RWPE2 (cell line): ENCODE data around the gene PLEKHG2.

ENCODE experiments used
- ATAC-seq: fragments of 200-7000 bp; cut with Tn5 transposase; 3 replicates; pipeline ENCODE4 v1.9.1; 2021; ENCODE audit warnings: low read depth
- DNase-seq: peaks from one replicate; pipeline ENCODE4 v3.0.0-alpha.2; 2020; ENCODE audit warnings: low spot score
- H3K27ac ChIP-seq: fragments of 450-650 bp; 2 replicates; pipeline ENCODE4 v1.5.1; 2017; ENCODE audit warnings: mild to moderate bottlenecking; ENCODE audit not compliant: poor library complexity, severe bottlenecking
- H3K27me3 ChIP-seq: fragments of 250-450 bp; sonication (Bioruptor Pico); 2 replicates; pipeline ENCODE4 v1.5.1; 2021; ENCODE audit warnings: mild to moderate bottlenecking, moderate library complexity; ENCODE audit not compliant: insufficient read depth, poor library complexity, severe bottlenecking
- H3K36me3 ChIP-seq: fragments of 250-450 bp; sonication (Bioruptor Pico); 2 replicates; pipeline ENCODE4 v1.5.1; 2020; ENCODE audit warnings: low read depth, mild to moderate bottlenecking, moderate library complexity
- H3K4me1 ChIP-seq: fragments of 250-450 bp; sonication (Bioruptor Pico); 2 replicates; pipeline ENCODE4 v1.5.1; 2021; ENCODE audit warnings: mild to moderate bottlenecking, moderate library complexity; ENCODE audit not compliant: insufficient read depth, poor library complexity, severe bottlenecking
- H3K4me3 ChIP-seq: fragments of 250-450 bp; sonication (Bioruptor Pico); 2 replicates; pipeline ENCODE4 v1.5.1; 2021; ENCODE audit warnings: mild to moderate bottlenecking, moderate library complexity; ENCODE audit not compliant: severe bottlenecking
- H3K9me3 ChIP-seq: fragments of 250-450 bp; sonication (Bioruptor Pico); 2 replicates; pipeline ENCODE4 v1.5.1; 2021; ENCODE audit warnings: mild to moderate bottlenecking, moderate library complexity; ENCODE audit not compliant: severe bottlenecking
- CTCF ChIP-seq: fragments of 450-650 bp; IDR thresholded peaks from one replicate; pipeline ENCODE4 v1.5.1; 2017; ENCODE audit warnings: mild to moderate bottlenecking, moderate library complexity; ENCODE audit not compliant: poor library complexity, severe bottlenecking

PLEKHG2 gene

GRCh38 chr19:39463403-39463802, 50.9 kb downstream of the PLEKHG2 start:
- TF ChIP-seq CTCF, result no peak
- H3K9me3 ChIP-seq, result no peaks in the 10 kb centered on the region
- H3K4me3 ChIP-seq, result no peak overlapping the region
- H3K36me3 ChIP-seq, result peaks cover 83% of the 10 kb centered on the region
- DNase-seq (no peak), ATAC-seq (no peak)
- no peaks in the 10 kb centered on the region for H3K4me1 ChIP-seq
- H3K27me3 ChIP-seq, result no peaks in the 10 kb centered on the region
- H3K27ac ChIP-seq, result no peak overlapping the region

- Histone ChIP-seq H3K27me3 (no peaks in the 10 kb centered on the region), H3K4me3 (no peak overlapping the region), H3K27ac (no peak overlapping the region), H3K9me3 (no peaks in the 10 kb centered on the region), H3K4me1 (no peaks in the 10 kb centered on the region), H3K36me3 (peaks cover 83% of the 10 kb centered on the region)
- ATAC-seq (no peak), DNase-seq (no peak)
- TF ChIP-seq CTCF, result no peak
Observed at GRCh38 chr19:39465956-39466747, 53.7 kb downstream of the PLEKHG2 start.

DNA sequence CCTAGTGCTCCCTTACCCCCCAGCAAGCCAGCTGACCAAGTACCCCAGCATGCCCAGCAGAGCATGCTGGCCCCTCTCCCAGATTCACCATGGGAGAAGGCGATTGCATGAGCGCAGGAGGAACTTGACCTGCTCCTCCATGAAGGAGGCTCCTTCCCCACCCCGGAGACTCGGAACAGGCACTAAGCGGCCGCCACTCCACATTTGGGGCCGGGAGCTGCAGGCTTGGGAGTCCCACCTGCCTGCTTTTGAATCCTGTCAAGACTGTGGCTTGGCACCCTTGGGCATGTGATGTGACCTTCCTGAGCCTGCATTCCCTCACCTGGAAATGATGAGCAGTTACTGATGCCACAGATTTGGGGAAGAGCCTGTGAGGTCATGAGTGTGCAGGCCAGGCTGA, 55.5 kb downstream of the PLEKHG2 start:
- no peaks in the 10 kb centered on the region for H3K9me3 ChIP-seq
- DNase-seq (no peak), ATAC-seq (no peak)
- no peaks in the 10 kb centered on the region for H3K4me1 ChIP-seq
- H3K27me3 ChIP-seq, result no peaks in the 10 kb centered on the region
- H3K27ac ChIP-seq, result no peak overlapping the region
- H3K36me3 ChIP-seq, result peaks cover 87% of the 10 kb centered on the region
- H3K4me3 ChIP-seq, result no peak overlapping the region
- no peak for TF ChIP-seq CTCF

DNA sequence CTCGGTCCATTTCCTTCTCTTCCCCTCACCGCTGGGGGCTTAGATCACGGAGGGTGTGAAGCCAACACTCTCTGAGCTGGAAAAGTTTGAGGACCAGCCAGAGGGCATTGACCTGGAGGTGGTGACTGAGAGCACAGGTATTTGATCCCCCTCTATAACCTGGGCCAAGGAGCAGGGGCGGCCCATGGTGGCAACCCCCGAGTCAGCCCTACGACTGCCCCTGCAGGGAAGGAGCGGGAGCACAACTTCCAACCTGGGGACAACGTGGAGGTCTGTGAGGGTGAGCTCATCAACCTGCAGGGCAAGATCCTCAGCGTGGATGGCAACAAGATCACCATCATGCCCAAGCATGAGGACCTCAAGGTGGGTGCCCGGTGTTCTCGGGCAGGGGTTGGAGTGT, 56.6 kb downstream of the PLEKHG2 start:
- no peak for TF ChIP-seq CTCF
- Histone ChIP-seq H3K4me3 (no peak overlapping the region), H3K4me1 (no peaks in the 10 kb centered on the region), H3K27me3 (no peaks in the 10 kb centered on the region), H3K27ac (no peak overlapping the region), H3K36me3 (peaks cover 89% of the 10 kb centered on the region), H3K9me3 (no peaks in the 10 kb centered on the region)
- ATAC-seq (no peak), DNase-seq (no peak)

DNA sequence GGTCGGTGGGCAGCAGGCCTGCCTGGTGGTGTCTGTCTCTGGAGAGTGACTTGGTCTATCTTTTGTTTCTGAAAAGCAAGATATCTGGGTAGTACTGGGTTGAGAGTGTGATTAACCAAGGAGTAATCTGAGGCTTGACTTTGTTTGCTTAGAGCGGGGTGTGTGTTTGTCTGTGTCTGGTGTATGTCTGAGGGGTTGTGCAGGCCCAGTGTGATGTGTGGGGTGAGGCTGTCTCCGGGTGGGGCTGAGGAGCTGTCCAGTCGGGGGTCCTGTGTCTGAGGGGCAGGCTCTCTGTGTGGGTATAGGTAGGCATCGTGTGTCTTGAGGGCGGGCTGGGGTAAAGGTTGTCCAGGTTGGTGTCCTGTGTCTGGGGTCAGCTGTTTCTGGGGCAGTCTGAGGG, 57.1 kb downstream of the PLEKHG2 start:
- Histone ChIP-seq H3K36me3 (peaks cover 89% of the 10 kb centered on the region), H3K27me3 (no peaks in the 10 kb centered on the region), H3K4me1 (no peaks in the 10 kb centered on the region), H3K4me3 (no peak overlapping the region), H3K27ac (no peak overlapping the region), H3K9me3 (no peaks in the 10 kb centered on the region)
- no peak for TF ChIP-seq CTCF
- no peak for DNase-seq
- no peak for ATAC-seq
